Mononuclear cell (primary cell): ENCODE results near the gene CNTN4. TPM values are rescaled to one million over a fixed set of nuclear protein-coding genes. Genes with fewer than 3 reads are reported as not detected.

Source experiments
- H3K27me3 ChIP-seq: 2 replicates; pipeline ENCODE4 v1.6.0; 2011; ENCODE audit warnings: low read length, control low read depth; ENCODE audit not compliant: insufficient read depth
- H3K4me1 ChIP-seq: 2 replicates; pipeline ENCODE4 v1.5.1; 2011; ENCODE audit warnings: mild to moderate bottlenecking, low read length, control low read depth; ENCODE audit not compliant: insufficient read depth
- H3K4me3 ChIP-seq: 2 replicates; pipeline ENCODE4 v1.5.1; 2011; ENCODE audit warnings: mild to moderate bottlenecking, low read length, moderate library complexity
- H3K9me3 ChIP-seq: 2 replicates; pipeline ENCODE4 v1.5.1; 2011; ENCODE audit warnings: low read depth, mild to moderate bottlenecking, control low read depth, low read length
- total RNA-seq: library from RNA; depleted of rRNA; stranded (reverse); fragments of >200 nt; gene quantifications from one replicate; pipeline ENCODE4 v1.2.3, GENCODE V29; 2012

CNTN4 gene
- total RNA-seq, 1 donor = not detected

DNA sequence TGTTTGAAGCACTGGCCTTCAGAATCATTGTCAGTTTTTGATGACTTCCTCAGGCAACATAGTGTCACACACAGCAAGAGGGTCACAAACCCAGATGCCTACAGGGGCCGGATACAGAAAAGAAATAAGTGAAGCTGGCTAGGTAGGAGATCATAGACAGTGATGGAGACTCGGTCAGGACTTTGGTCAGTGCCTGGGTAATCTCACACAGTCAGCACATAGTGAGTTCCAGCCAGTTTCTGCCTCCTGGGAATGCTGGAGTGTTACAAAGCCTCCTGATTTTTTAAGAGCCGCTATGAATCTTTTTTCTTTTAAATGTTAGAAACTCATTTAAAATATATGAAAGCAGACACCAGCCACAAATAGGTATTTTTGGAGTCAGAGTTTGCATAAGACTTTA, 612.4 kb downstream of the CNTN4 start:
- Histone ChIP-seq H3K4me1 (no peaks in the 10 kb centered on the region), H3K9me3 (no peaks in the 10 kb centered on the region), H3K4me3 (no peak overlapping the region), H3K27me3 (no peaks in the 10 kb centered on the region)

DNA sequence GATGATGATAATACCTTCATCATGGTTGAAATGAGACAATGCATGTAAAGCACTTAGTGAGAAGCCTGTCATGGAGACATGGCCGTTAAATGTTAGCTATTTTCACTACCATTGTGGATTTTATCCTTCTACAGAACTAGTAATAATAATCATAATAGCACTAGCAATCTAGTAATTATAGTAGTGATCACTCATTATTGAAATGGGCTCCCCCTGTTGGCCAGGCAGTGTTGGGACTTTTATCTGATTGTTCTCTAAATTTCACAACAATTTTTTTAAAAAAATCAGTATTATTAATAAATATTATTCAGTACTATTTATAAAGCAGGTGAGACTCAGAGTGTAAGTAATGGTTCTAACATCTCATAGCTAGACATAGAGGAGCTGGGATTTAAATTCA, 615.3 kb downstream of the CNTN4 start:
- no peak overlapping the region for H3K4me3 ChIP-seq
- no peaks in the 10 kb centered on the region for H3K9me3 ChIP-seq
- no peaks in the 10 kb centered on the region for H3K4me1 ChIP-seq
- H3K27me3 ChIP-seq = no peaks in the 10 kb centered on the region

DNA sequence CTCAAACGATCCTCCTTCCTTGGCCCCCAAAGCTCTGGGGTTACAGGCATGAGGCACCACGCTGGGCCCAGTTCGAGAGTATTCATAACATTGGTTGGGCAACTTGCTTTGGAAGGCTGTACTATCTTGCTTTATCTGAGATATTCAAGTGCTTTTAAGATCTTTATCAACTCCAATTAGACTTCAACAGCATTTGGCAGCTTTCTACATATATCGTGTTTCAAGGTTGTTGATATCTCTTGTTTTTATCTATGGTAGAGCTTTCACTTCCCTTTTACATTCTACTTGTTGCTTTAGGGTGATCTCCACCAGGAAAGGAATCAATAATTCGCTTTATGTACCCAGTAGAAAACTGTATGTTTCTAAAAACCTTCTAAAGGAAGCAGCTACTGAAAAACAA, 616.2 kb downstream of the CNTN4 start:
- H3K4me1 ChIP-seq = no peaks in the 10 kb centered on the region
- no peak overlapping the region for H3K4me3 ChIP-seq
- H3K9me3 ChIP-seq = no peaks in the 10 kb centered on the region
- no peaks in the 10 kb centered on the region for H3K27me3 ChIP-seq

DNA sequence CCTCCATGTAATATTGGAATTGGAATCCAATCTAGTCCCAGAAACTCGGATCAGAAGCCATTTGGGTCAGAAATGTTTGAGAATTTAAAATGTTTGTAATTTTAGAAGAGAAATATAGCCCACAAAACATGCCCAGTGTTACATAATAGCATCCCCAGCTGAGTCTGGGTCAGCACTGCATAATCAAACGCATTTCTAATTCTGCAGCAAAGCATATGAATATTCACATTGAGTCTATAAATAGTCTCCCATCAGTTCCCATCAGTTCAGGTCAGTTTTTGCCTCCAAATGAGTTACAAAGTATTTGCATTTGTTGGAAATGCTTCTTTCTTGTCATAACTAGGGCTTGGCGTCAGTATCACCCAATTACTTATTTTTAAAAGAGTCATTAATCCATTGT, 628.4 kb downstream of the CNTN4 start:
- no peak overlapping the region for H3K4me3 ChIP-seq
- no peaks in the 10 kb centered on the region for H3K4me1 ChIP-seq
- H3K27me3 ChIP-seq = no peaks in the 10 kb centered on the region
- H3K9me3 ChIP-seq = no peaks in the 10 kb centered on the region

DNA sequence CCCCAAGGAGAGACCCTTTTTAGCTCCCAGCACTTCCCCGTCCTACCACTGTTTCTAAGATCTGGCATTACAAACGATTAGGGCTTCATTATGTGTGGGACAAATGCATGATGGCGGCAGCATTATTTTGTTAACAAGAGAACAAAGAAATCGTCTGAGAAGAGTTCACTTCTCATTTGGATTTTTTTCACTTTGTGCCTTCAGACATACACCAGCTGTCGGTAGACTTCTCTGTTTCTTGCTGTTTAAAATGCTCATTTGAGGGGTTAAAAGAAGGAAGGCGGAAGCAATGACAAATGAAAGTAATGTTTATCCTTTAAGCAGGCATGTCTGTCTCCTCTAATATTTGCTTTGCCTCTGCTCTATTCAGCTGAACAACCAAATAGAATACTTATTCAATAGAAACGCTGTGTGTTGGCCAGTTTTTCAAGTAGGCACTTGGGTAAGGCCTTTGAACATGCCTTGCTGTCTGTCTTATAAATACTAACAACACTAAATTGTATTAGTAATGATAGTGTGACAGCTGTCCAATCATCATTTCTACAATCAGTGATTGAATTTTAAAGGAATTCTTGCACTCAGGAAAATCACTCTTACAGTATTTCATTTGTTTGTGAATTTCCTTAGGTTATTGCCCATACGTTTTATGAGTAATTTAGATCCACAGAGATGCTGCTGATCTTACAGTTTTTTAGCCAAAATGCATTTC, 629.1 kb downstream of the CNTN4 start:
- Histone ChIP-seq H3K9me3 (no peaks in the 10 kb centered on the region), H3K4me1 (no peaks in the 10 kb centered on the region), H3K27me3 (no peaks in the 10 kb centered on the region), H3K4me3 (no peak overlapping the region)

DNA sequence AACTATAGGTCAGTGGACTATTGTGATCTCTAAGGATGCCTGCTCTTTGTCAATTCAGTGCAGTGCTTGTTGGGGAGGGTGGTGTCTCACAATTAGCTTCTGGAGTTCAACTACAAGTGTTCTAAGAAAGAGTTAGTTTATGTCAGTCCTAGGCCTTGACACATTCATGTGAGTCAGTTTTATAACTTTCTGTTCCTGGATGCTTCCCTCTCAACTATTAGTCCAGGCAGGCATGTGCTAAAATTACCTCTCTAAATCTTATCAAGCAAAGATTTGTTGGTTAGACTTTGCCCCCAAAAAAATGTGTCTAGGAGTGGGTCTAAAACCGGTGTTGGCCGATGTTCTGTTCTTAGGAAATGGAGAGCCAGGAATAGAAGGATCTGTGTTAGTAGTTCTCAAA, 633.2 kb downstream of the CNTN4 start:
- Histone ChIP-seq H3K27me3 (no peaks in the 10 kb centered on the region), H3K4me1 (no peaks in the 10 kb centered on the region), H3K9me3 (no peaks in the 10 kb centered on the region), H3K4me3 (no peak overlapping the region)

DNA sequence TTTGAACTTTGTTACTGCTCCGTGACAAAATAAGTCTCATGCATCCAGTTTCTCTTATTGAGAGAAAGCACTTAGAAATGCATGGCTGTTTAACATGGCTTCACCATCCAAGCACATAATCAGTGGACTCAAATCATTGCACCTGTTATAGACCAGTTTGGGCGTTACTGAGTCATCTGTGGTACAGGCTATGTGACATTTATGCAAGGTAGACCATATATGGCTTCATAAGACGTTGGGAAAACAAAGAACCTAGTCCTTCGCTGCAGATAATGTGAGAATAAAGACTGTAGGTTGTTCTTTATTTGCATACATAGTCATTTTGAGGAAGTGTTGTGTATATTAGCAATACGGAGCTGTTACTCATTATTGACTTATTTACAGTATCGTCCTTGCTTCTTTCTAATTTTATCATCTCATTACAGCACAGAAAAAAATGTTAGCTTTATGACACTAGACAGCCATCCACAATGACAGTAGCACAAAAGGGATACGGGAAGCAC, 636.8 kb downstream of the CNTN4 start:
- H3K9me3 ChIP-seq = no peaks in the 10 kb centered on the region
- H3K4me1 ChIP-seq = no peaks in the 10 kb centered on the region
- H3K4me3 ChIP-seq = no peak overlapping the region
- H3K27me3 ChIP-seq = no peaks in the 10 kb centered on the region

DNA sequence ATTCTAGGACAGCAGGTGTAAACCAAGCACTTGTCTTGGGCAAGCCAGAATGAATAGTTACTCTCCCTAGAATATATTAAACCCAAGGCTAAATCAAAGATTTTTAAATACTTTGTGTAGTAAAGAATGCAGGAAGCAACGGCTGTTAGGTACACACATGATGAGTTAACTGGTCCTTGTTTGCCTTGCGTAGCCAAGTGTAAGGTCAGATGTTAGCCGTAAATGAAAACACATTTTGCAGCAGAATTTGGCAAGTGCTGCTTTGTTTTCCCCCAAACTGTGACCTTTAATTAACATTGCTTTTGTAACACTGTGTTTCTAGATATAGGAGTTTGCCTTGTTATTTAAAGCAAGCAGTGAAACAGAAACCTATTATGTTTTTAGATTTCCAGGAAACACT, 642.9 kb downstream of the CNTN4 start:
- H3K4me1 ChIP-seq = no peaks in the 10 kb centered on the region
- no peaks in the 10 kb centered on the region for H3K27me3 ChIP-seq
- no peaks in the 10 kb centered on the region for H3K9me3 ChIP-seq
- no peak overlapping the region for H3K4me3 ChIP-seq

DNA sequence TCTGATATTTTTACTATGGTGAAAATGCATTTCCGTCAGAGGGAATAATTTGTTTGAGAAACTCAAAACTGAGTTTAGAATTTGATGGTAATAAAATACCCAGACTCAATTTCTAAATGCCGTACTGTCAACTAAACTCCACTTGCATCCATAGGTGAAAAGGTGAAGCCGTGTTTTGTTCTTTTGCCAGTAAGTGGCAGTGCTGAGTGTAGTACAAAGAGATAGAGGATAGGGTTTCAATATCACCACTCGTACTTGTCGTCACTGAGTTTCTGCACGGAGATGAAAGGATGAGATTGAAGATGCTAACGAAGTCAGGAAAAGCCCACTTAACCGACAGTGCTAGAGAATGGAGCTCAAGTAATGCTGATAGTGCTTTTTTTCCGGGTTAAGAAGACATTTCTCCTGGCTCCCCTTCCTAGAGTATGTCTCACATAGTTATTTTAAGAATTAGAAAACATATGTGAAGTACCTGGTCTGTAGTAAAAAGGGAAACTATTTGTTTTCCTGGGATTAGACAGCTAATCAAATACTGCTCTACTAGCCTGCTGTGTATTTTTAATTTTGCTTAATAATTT, 666.4 kb downstream of the CNTN4 start:
- Histone ChIP-seq H3K4me1 (no peaks in the 10 kb centered on the region), H3K4me3 (no peak overlapping the region), H3K27me3 (no peaks in the 10 kb centered on the region), H3K9me3 (no peaks in the 10 kb centered on the region)

DNA sequence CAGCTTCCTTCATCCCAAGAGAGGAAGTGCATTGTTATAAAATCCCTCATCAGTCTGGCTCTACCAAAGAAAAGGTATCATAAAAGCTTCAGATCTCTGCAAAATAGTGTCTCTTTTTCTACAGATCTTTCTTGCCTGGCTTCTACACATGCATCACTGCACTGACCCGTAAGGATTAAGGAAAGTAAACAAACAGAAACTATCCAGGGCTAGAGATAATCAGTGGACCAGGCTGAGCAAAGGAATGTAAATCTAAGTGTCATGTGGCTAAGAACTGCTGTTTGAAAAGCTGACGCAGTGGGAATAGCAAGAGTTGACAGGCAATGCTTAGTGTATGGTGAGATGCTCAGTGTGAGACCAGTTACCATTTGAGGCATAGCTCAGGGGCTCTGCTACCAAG, 671.8 kb downstream of the CNTN4 start:
- no peaks in the 10 kb centered on the region for H3K27me3 ChIP-seq
- no peaks in the 10 kb centered on the region for H3K4me1 ChIP-seq
- H3K4me3 ChIP-seq = no peak overlapping the region

DNA sequence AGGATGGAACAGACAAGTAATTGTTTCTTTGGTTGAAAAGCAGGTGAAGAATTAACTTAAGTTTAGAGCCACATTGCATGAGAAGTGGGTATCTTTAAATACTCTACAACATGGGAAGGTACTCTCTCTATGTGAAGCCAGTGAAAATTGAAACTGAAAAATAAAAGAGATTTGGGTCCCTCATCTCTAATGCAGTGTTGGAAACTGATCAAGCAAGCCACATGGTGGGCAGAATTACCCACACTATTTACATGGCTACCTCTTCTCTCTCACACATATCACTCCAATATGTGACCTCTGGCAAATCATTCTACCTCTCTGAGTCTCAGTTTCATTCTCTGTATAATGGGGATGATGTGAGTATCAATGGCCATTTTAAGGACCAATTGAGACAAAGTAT, 672.5 kb downstream of the CNTN4 start:
- H3K4me1 ChIP-seq = no peaks in the 10 kb centered on the region
- no peaks in the 10 kb centered on the region for H3K9me3 ChIP-seq
- no peak overlapping the region for H3K4me3 ChIP-seq

More for the DNA sequence above, 671.8 kb downstream of the CNTN4 start:
- no peaks in the 10 kb centered on the region for H3K9me3 ChIP-seq

DNA sequence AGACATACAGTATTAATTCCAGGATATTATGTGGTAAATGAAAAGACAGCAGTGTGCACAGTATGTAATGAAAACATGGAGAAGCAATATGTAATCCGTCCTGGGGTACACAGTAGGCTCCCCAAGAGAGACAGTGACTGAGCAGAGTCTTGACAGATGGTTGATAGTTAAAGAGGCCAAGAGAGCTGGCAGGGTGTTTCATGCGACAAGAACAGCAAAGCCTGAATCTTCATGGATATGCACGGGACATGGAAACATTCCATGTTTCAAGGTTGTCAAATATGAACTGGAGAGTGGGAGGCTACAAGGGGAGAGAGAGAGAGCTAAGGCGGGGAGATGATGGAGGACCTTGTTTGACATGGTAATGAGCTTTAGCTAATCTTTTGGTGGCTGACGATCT, 673.1 kb downstream of the CNTN4 start:
- H3K27me3 ChIP-seq = no peaks in the 10 kb centered on the region

More for the DNA sequence above, 672.5 kb downstream of the CNTN4 start:
- no peaks in the 10 kb centered on the region for H3K27me3 ChIP-seq

DNA sequence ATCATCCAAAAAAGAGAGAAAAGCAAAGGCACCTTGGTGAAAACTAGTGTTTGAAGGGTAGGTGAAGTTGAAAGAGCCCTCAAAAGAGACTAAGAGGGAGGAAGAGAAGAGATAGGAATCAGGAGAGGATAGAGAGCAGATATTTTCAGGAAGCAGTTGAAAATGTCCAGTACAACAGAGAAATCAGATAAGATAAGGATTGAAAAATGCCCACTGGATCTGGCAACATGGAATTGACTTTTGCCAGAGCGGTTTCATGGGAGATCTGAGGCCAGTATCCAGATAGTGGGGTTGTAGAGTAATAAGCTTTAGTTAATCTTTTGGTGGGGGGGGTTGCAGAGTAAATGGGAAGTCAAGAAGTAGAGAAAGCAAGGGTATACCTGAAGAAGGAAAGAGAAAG, 674.1 kb downstream of the CNTN4 start:
- Histone ChIP-seq H3K4me3 (no peak overlapping the region), H3K27me3 (no peaks in the 10 kb centered on the region), H3K9me3 (no peaks in the 10 kb centered on the region), H3K4me1 (no peaks in the 10 kb centered on the region)

More for the DNA sequence above, 673.1 kb downstream of the CNTN4 start:
- H3K9me3 ChIP-seq = no peaks in the 10 kb centered on the region
- H3K4me3 ChIP-seq = no peak overlapping the region
- H3K4me1 ChIP-seq = no peaks in the 10 kb centered on the region

DNA sequence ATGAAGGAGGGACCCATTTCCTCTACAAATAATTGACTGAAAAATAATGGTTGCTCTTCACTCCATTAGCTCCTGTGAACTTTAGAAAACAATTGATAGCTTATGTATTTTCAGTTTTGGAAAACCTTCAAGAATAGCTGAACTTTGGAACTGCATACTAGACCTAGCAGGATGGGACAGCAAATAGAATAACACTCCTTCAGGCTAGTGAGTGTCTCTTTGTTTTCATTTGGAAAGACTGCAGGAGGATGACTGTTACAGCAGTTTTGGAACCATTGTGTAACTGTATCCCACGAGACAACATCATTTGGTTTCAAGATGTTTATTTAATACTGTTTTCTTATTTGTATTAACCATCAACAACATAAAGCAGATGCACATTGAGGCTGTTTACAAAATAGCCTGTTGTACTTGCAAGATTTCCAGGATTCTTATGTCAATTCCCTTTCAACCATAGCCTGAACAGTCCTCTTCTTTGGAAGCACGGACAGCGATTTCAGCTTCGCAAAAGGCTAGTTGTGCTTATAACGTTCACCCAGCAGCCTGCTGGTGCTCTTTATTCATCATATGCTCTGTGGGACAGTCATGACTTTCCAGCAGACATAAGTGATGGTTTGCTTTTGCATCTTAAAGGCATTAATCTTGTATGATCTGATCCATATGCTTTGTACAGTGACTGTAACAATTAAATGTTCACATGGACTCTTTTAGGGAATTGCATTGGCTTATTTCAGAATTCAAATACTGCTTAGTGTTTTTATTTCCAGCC, 676.0 kb downstream of the CNTN4 start:
- H3K4me1 ChIP-seq = no peaks in the 10 kb centered on the region
- no peak overlapping the region for H3K4me3 ChIP-seq
- no peaks in the 10 kb centered on the region for H3K9me3 ChIP-seq
- no peaks in the 10 kb centered on the region for H3K27me3 ChIP-seq

DNA sequence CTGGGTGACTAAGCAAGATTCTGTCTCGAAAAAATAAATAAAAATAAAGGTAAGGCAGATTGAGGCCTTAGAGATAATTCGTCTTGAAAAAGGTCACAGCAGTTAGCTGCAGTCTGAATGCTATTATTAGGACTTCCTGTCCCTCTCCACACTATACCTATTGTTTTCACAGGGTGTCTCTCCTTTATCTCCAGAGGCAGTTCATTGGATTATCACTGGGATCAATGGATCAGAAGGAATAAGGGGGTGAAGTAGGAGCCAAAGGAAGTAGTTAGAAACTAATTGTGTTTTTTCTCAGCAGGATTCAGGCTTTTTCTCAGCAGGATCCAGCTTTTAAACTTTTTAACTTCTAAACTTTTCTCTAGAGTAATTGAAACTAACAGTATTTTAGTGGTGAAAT, 684.6 kb downstream of the CNTN4 start:
- no peaks in the 10 kb centered on the region for H3K4me1 ChIP-seq
- no peak overlapping the region for H3K4me3 ChIP-seq
- no peaks in the 10 kb centered on the region for H3K27me3 ChIP-seq
- no peaks in the 10 kb centered on the region for H3K9me3 ChIP-seq
